Left ventricle myocardium inferior (tissue), 1 donor: ENCODE results near the gene RAPGEF3. TPM values are rescaled to one million over a fixed set of nuclear protein-coding genes. Genes with fewer than 3 reads are reported as not detected.

ENCODE experiments used
- DNase-seq: peaks from one replicate; pipeline ENCODE4 v3.0.0-alpha.2; 2020
- H3K27ac ChIP-seq: fragments of 200-600 bp; replicated peaks from 2 replicates; pipeline ENCODE4 v1.8.0; 2021
- H3K27me3 ChIP-seq: fragments of 200-600 bp; 2 replicates; pipeline ENCODE4 v1.8.0; 2021; ENCODE audit warnings: low read depth
- H3K36me3 ChIP-seq: fragments of 200-600 bp; 2 replicates; pipeline ENCODE4 v1.8.0; 2021
- H3K4me1 ChIP-seq: fragments of 200-600 bp; 2 replicates; pipeline ENCODE4 v1.8.0; 2021
- H3K4me3 ChIP-seq: fragments of 200-600 bp; 2 replicates; pipeline ENCODE4 v1.8.0; 2021; ENCODE audit warnings: mild to moderate bottlenecking, moderate library complexity
- H3K9me3 ChIP-seq: fragments of 200-600 bp; replicated peaks from 2 replicates; pipeline ENCODE4 v1.8.0; 2021
- CTCF ChIP-seq: fragments of 200-600 bp; IDR thresholded peaks from 2 replicates; pipeline ENCODE4 v1.8.0; 2021; ENCODE audit warnings: antibody characterized with exemption, mild to moderate bottlenecking, borderline replicate concordance
- intact Hi-C: fragments of 100-400 bp; cut with micrococcal nuclease; formaldehyde crosslinking; loops from one replicate; pipeline ENCODE4 v1.11.0; 2022
- total RNA-seq: library from RNA; stranded (reverse); fragmentation: NEBNext Ultra II Directional; extraction: Animal tissue kit (Norgen Biotek cat#: 25700); gene quantifications from one replicate; pipeline ENCODE4 v1.2.1, GENCODE V29; 2021
- donor health status: DM: no; HTN: yes; CAD: no; lungs with severe emphysema.

The RAPGEF3 gene
- total RNA-seq, 1 donor from 2014 or later: 34.8 TPM

GRCh38 chr12:47755655-47756562 lies 2.8 kb downstream of the RAPGEF3 start:
- Histone ChIP-seq H3K27me3 (no peaks in the 10 kb centered on the region), H3K9me3 (no peaks in the 10 kb centered on the region), H3K27ac (peak overlapping the region; percentile 90), H3K4me1 (peaks cover 87% of the 10 kb centered on the region), H3K36me3 (no peaks in the 10 kb centered on the region), H3K4me3 (peak overlapping the region; percentile 71)
- no peak for TF ChIP-seq CTCF
- DNase-seq: no peak
- intact Hi-C loops: no loop called here

GRCh38 chr12:47754881-47755280 lies 3.8 kb downstream of the RAPGEF3 start:
- H3K27me3 ChIP-seq: no peaks in the 10 kb centered on the region
- intact Hi-C loops: no loop called here
- no peaks in the 10 kb centered on the region for H3K9me3 ChIP-seq
- H3K36me3 ChIP-seq: peaks cover 8% of the 10 kb centered on the region
- DNase-seq: no peak
- peaks cover 91% of the 10 kb centered on the region for H3K4me1 ChIP-seq
- H3K4me3 ChIP-seq: peak overlapping the region; percentile 71
- no peak for TF ChIP-seq CTCF
- peak overlapping the region; percentile 90 for H3K27ac ChIP-seq

DNA sequence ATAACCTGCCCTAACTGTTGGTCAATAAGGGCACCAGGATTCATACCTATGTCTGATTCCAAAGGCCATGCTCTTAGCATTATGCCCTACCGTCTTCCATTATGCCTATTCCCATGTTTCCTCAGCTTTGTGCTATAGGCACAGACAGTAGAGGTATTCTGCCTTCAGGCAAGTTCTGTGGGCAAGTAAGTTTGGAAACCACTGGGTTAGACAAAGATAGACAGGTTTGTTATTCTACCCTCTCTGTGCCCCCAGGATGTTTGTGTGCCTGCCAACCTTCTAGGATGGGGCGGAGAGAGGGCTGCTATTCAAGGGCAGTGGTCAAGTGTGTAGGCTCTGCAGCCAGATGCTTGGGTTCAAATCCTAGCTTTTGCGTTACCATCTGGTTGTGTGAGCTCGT lies 4.6 kb downstream of the RAPGEF3 start:
- intact Hi-C loops: no loop called here
- no peaks in the 10 kb centered on the region for H3K9me3 ChIP-seq
- H3K27ac ChIP-seq: peak overlapping the region; percentile 90
- H3K4me1 ChIP-seq: peaks cover 84% of the 10 kb centered on the region
- H3K27me3 ChIP-seq: no peaks in the 10 kb centered on the region
- peak overlapping the region; percentile 71 for H3K4me3 ChIP-seq
- peaks cover 9% of the 10 kb centered on the region for H3K36me3 ChIP-seq
- DNase-seq: no peak
- no peak for TF ChIP-seq CTCF

- Histone ChIP-seq H3K4me3 (peak overlapping the region; percentile 71), H3K36me3 (peaks cover 14% of the 10 kb centered on the region), H3K27me3 (no peaks in the 10 kb centered on the region), H3K9me3 (no peaks in the 10 kb centered on the region), H3K4me1 (peaks cover 76% of the 10 kb centered on the region), H3K27ac (peak overlapping the region; percentile 90)
- DNase-seq: peak; percentile 88
- peak; percentile 26 for TF ChIP-seq CTCF
- intact Hi-C loops: no loop called here
Measured at GRCh38 chr12:47753021-47754001, 5.4 kb downstream of the RAPGEF3 start.

GRCh38 chr12:47752552-47752951 lies 6.1 kb downstream of the RAPGEF3 start:
- no peaks in the 10 kb centered on the region for H3K9me3 ChIP-seq
- H3K4me1 ChIP-seq: peaks cover 69% of the 10 kb centered on the region
- no peak for TF ChIP-seq CTCF
- intact Hi-C loops: no loop called here
- H3K27me3 ChIP-seq: no peaks in the 10 kb centered on the region
- peak overlapping the region; percentile 71 for H3K4me3 ChIP-seq
- H3K36me3 ChIP-seq: peaks cover 22% of the 10 kb centered on the region
- H3K27ac ChIP-seq: peak overlapping the region; percentile 90
- DNase-seq: no peak
